Measurements from ENCODE around the gene TSC22D3. TPM values are rescaled to one million over a fixed set of nuclear protein-coding genes. Genes with fewer than 3 reads are reported as not detected.
A peak's percentile ranks its signal among the peaks of the same experiment; 100 is the strongest.

Gene TSC22D3
- total RNA-seq, 1 donor from 2014 or later: 212 TPM

DNA sequence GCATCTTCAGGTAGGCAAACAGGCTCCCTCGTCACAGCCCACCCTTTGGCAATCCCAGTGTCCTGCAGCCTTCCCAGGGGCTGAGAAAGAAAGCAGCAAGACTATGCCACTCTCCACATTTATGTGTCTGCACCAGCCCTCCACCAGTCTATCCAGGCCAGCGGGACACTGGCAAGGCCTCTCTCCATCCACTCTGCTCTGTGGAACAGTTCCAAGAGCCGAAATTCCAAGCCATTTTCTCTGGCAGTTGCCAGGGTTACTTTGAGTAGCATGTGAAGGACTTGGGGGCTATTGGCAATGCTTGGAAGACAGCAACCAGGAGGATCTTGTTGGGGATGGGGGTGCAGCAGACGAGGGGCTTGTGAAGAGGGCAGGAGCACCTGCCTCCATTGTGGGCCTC is 52.1 kb downstream of the TSC22D3 start:
- Mint-ChIP-seq H3K4me3 (ENCODE audit: unreplicated experiment) (no peak overlapping the region), H3K4me1 (ENCODE audit: unreplicated experiment) (peaks cover 56% of the 10 kb centered on the region), H3K9me3 (ENCODE audit: unreplicated experiment) (no peaks in the 10 kb centered on the region), H3K36me3 (ENCODE audit: unreplicated experiment) (no peaks in the 10 kb centered on the region), H3K27ac (ENCODE audit: unreplicated experiment) (no peak overlapping the region), H3K27me3 (ENCODE audit: unreplicated experiment) (no peaks in the 10 kb centered on the region)
- TF ChIP-seq, protein P1, sequence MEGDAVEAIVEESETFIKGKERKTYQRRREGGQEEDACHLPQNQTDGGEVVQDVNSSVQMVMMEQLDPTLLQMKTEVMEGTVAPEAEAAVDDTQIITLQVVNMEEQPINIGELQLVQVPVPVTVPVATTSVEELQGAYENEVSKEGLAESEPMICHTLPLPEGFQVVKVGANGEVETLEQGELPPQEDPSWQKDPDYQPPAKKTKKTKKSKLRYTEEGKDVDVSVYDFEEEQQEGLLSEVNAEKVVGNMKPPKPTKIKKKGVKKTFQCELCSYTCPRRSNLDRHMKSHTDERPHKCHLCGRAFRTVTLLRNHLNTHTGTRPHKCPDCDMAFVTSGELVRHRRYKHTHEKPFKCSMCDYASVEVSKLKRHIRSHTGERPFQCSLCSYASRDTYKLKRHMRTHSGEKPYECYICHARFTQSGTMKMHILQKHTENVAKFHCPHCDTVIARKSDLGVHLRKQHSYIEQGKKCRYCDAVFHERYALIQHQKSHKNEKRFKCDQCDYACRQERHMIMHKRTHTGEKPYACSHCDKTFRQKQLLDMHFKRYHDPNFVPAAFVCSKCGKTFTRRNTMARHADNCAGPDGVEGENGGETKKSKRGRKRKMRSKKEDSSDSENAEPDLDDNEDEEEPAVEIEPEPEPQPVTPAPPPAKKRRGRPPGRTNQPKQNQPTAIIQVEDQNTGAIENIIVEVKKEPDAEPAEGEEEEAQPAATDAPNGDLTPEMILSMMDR (IDR thresholded peaks at IDR 0.05): no peak
- DNase-seq (ENCODE audit: extremely low spot score, unreplicated experiment): no peak

DNA sequence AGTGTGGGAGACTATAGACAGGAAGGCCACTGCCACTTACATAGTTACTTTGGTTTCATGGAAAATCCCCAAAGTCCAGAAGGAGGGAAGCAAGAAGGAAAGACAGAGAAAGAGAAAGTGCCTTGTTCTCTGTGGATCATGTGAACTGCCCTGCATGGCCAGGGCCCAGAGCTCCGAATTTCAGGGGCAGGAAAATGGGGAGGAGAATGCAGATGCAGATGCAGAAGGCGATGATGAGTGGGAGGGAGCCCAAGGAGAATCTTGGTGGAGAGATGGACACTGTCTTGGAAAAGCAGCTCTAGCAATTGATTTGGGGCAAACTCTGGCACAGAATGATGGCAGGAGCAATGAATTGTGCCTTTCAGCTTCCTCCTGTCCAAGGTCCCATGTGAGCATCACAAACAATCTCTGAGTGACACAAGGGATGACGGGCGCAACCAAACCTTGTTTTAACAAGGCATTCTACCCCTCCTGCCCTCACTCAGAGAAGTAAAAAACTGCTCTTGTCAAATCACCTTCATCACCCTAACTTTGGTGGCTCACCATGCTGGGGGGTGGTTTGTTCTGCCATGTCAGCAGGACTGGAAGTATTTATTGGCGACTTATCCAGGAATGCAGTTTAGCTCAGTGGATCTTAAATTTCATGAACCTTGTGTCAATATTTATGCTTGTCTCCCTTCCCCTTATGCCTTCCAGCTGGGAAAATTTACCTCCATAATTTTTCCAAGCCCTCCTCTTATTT is 53.5 kb downstream of the TSC22D3 start:
- Mint-ChIP-seq H3K36me3 (ENCODE audit: unreplicated experiment) (no peaks in the 10 kb centered on the region), H3K4me1 (ENCODE audit: unreplicated experiment) (peaks cover 62% of the 10 kb centered on the region), H3K27ac (ENCODE audit: unreplicated experiment) (peak overlapping the region; percentile 83)

DNA sequence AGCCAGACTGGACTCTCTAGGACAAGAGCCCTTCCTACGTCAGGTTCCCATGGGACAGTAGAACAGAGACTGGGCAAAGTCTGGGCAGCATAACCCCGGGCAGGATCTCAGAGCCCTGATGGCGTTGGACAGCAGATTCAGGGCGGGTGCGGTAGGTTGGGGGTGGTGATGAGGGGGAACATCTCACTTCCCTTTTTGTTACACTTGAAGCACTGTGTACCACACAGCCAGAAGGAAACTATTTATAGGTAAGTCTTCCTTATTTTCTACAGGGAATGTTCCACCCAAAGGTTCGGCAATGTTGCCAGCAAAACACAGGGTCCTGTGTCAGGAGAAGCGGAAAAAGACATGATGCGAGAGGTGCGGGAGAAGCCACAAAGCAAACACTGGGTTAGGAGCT is 54.3 kb downstream of the TSC22D3 start:
- Mint-ChIP-seq H3K27ac (ENCODE audit: unreplicated experiment) (no peak overlapping the region), H3K4me1 (ENCODE audit: unreplicated experiment) (peaks cover 55% of the 10 kb centered on the region), H3K27me3 (ENCODE audit: unreplicated experiment) (no peaks in the 10 kb centered on the region), H3K9me3 (ENCODE audit: unreplicated experiment) (no peaks in the 10 kb centered on the region), H3K4me3 (ENCODE audit: unreplicated experiment) (no peak overlapping the region), H3K36me3 (ENCODE audit: unreplicated experiment) (no peaks in the 10 kb centered on the region)
- TF ChIP-seq, protein P1 (IDR thresholded peaks at IDR 0.05): no peak
- DNase-seq (ENCODE audit: extremely low spot score, unreplicated experiment): no peak

More for the DNA sequence above, 53.5 kb downstream of the TSC22D3 start:
- Mint-ChIP-seq H3K9me3 (ENCODE audit: unreplicated experiment) (no peaks in the 10 kb centered on the region), H3K27me3 (ENCODE audit: unreplicated experiment) (no peaks in the 10 kb centered on the region), H3K4me3 (ENCODE audit: unreplicated experiment) (no peak overlapping the region)
- DNase-seq (ENCODE audit: extremely low spot score, unreplicated experiment): no peak
- TF ChIP-seq, protein P1 (IDR thresholded peaks at IDR 0.05): no peak

DNA sequence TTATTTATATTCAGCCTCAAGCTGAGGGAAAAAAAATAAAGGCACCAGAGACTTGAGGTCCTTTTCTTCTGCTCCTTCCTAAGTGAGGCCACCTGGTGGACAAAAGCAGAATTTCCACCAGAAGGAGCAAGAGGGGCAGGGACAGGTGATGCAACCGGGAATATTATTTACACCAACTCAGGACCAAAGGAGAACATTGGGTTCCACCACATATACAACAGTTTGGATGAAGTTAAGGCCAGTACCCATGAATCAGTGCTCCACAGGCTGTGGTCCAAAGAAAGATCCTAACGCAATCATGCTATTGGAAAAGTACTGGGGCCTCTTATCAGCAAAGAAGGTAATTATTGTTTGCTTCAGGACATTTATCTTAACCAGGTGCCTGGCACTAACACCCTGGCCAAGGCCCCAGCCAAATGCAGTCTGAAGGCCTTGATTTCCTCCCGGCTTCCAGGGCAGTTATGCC is 57.4 kb downstream of the TSC22D3 start:
- Mint-ChIP-seq H3K4me3 (ENCODE audit: unreplicated experiment) (no peak overlapping the region), H3K27me3 (ENCODE audit: unreplicated experiment) (no peaks in the 10 kb centered on the region), H3K4me1 (ENCODE audit: unreplicated experiment) (peaks cover 47% of the 10 kb centered on the region), H3K9me3 (ENCODE audit: unreplicated experiment) (no peaks in the 10 kb centered on the region), H3K36me3 (ENCODE audit: unreplicated experiment) (peaks cover 16% of the 10 kb centered on the region), H3K27ac (ENCODE audit: unreplicated experiment) (peak overlapping the region; percentile 99)
- TF ChIP-seq, protein P1 (IDR thresholded peaks at IDR 0.05): peak; percentile 75
- DNase-seq (ENCODE audit: extremely low spot score, unreplicated experiment): peak; percentile 88

DNA sequence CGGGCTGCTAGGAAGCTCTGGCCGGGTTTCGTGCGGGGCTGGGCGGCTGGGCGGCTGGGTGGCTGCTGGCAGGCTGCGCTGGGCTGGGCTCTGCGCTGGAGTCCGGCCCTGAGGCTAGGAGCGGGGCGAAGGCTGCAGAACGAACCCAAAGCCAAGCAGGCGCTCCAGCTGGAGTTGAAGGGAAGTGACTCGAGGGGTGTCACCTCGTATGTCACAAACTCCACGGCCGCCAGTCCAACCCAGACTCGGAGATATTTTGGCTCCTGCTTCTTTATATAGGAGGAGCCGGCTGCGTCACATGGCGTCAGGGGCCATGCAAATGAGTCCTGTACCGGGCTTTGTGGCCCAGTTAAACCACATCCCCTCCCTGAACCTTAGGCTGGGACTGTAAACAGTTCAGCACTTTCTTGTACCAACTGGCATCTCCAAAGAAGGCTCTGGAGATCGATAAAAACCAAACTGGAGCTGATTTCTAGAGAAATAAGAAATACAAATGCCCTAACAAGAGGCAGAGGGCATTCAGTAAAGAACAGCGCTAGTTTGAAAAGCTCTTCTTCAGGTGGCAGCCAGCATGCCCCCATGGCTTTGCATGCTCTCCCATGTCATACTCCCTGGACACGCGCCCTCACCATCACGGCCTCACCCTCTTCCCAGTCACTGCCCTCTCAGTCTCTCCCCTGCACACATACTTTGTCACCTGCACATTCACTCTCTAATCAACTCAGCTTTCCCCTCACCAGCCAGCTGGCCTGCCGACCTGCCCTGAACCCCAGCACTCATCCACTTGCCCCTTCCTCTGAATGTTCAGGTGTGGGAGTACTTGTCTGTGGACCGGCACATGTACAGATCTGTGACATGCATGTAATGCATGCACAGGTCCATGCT is 58.5 kb downstream of the TSC22D3 start:
- Mint-ChIP-seq H3K36me3 (ENCODE audit: unreplicated experiment) (peaks cover 16% of the 10 kb centered on the region), H3K27ac (ENCODE audit: unreplicated experiment) (peak overlapping the region; percentile 99), H3K4me1 (ENCODE audit: unreplicated experiment) (peaks cover 48% of the 10 kb centered on the region), H3K27me3 (ENCODE audit: unreplicated experiment) (no peaks in the 10 kb centered on the region), H3K9me3 (ENCODE audit: unreplicated experiment) (no peaks in the 10 kb centered on the region), H3K4me3 (ENCODE audit: unreplicated experiment) (peak overlapping the region; percentile 85)
- TF ChIP-seq, protein P1 (IDR thresholded peaks at IDR 0.05): no peak
- peak; percentile 92 for DNase-seq (ENCODE audit: extremely low spot score, unreplicated experiment)

Measured in osteocyte (in vitro differentiated cells).